ENCODE results near the gene MOB3C. TPM values are rescaled to one million over a fixed set of nuclear protein-coding genes. Genes with fewer than 3 reads are reported as not detected.

MOB3C gene
- polyA plus RNA-seq, 1 donor from 2014 or later = 0.41 TPM

GRCh38 chr1:46659307-46659870, 42.8 kb upstream of the MOB3C start:
- Histone ChIP-seq H3K27me3 (ENCODE audit: insufficient read depth, low read depth, low read length) (no peaks in the 10 kb centered on the region), H3K79me2 (replicated peaks; ENCODE audit: insufficient read depth, low read length) (no peaks in the 10 kb centered on the region), H4K20me1 (ENCODE audit: insufficient read depth) (no peaks in the 10 kb centered on the region), H3K9me2 (ENCODE audit: insufficient read depth, low read length) (no peaks in the 10 kb centered on the region), H3K4me3 (ENCODE audit: low read length) (no peak overlapping the region), H3K4me2 (ENCODE audit: low read length) (no peak overlapping the region), H3K27ac (ENCODE audit: low read length) (no peak overlapping the region), H3K36me3 (ENCODE audit: insufficient read depth, low read length) (peaks cover 14% of the 10 kb centered on the region), H2AFZ (ENCODE audit: low read depth, low read length) (no peak overlapping the region), H3K9me3 (ENCODE audit: low read length) (no peaks in the 10 kb centered on the region), H3K9ac (ENCODE audit: low read length) (no peak overlapping the region), H3F3A (ENCODE audit: insufficient read depth, low read length, poor library complexity, severe bottlenecking) (no peaks in the 10 kb centered on the region)
- no peak for TF ChIP-seq CTCF (IDR thresholded peaks at IDR 0.05; ENCODE audit: poor library complexity, severe bottlenecking)
- no peak for TF ChIP-seq SMC3 (conservative IDR thresholded peaks at IDR 0.05; ENCODE audit: poor library complexity)
- no peak for TF ChIP-seq EP300 (conservative IDR thresholded peaks at IDR 0.05; ENCODE audit: poor library complexity, severe bottlenecking)
- no peak for TF ChIP-seq TAF1 (IDR thresholded peaks at IDR 0.05; ENCODE audit: low read depth)
- no peak for TF ChIP-seq MXI1 (conservative IDR thresholded peaks at IDR 0.05; ENCODE audit: poor library complexity, severe bottlenecking)
- TF ChIP-seq, protein P1, sequence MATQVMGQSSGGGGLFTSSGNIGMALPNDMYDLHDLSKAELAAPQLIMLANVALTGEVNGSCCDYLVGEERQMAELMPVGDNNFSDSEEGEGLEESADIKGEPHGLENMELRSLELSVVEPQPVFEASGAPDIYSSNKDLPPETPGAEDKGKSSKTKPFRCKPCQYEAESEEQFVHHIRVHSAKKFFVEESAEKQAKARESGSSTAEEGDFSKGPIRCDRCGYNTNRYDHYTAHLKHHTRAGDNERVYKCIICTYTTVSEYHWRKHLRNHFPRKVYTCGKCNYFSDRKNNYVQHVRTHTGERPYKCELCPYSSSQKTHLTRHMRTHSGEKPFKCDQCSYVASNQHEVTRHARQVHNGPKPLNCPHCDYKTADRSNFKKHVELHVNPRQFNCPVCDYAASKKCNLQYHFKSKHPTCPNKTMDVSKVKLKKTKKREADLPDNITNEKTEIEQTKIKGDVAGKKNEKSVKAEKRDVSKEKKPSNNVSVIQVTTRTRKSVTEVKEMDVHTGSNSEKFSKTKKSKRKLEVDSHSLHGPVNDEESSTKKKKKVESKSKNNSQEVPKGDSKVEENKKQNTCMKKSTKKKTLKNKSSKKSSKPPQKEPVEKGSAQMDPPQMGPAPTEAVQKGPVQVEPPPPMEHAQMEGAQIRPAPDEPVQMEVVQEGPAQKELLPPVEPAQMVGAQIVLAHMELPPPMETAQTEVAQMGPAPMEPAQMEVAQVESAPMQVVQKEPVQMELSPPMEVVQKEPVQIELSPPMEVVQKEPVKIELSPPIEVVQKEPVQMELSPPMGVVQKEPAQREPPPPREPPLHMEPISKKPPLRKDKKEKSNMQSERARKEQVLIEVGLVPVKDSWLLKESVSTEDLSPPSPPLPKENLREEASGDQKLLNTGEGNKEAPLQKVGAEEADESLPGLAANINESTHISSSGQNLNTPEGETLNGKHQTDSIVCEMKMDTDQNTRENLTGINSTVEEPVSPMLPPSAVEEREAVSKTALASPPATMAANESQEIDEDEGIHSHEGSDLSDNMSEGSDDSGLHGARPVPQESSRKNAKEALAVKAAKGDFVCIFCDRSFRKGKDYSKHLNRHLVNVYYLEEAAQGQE (IDR thresholded peaks at IDR 0.05; ENCODE audit: borderline replicate concordance) = no peak
- TF ChIP-seq RAD21 (conservative IDR thresholded peaks at IDR 0.05) = no peak
- TF ChIP-seq POLR2AphosphoS5 (IDR thresholded peaks at IDR 0.05) = no peak
- TF ChIP-seq EZH2 (IDR thresholded peaks at IDR 0.05; ENCODE audit: borderline replicate concordance, insufficient read depth, low read length, poor library complexity, severe bottlenecking) = no peak

GRCh38 chr1:46657775-46658174, 41.2 kb upstream of the MOB3C start:
- peaks cover 10% of the 10 kb centered on the region for H3K36me3 ChIP-seq (ENCODE audit: insufficient read depth, low read length)
- TF ChIP-seq RAD21 (conservative IDR thresholded peaks at IDR 0.05) (no peak), POLR2AphosphoS5 (IDR thresholded peaks at IDR 0.05) (no peak), MXI1 (conservative IDR thresholded peaks at IDR 0.05; ENCODE audit: poor library complexity, severe bottlenecking) (no peak), EP300 (conservative IDR thresholded peaks at IDR 0.05; ENCODE audit: poor library complexity, severe bottlenecking) (no peak), CTCF (IDR thresholded peaks at IDR 0.05; ENCODE audit: poor library complexity, severe bottlenecking) (no peak), EZH2 (IDR thresholded peaks at IDR 0.05; ENCODE audit: borderline replicate concordance, insufficient read depth, low read length, poor library complexity, severe bottlenecking) (no peak), SMC3 (conservative IDR thresholded peaks at IDR 0.05; ENCODE audit: poor library complexity) (no peak), TAF1 (IDR thresholded peaks at IDR 0.05; ENCODE audit: low read depth) (no peak)
- TF ChIP-seq, protein P1 (IDR thresholded peaks at IDR 0.05; ENCODE audit: borderline replicate concordance) = no peak
- no peaks in the 10 kb centered on the region for H3K27me3 ChIP-seq (ENCODE audit: insufficient read depth, low read depth, low read length)

More at GRCh38 chr1:46657775-46658174, 41.2 kb upstream of the MOB3C start:
- H3K9me2 ChIP-seq (ENCODE audit: insufficient read depth, low read length) = no peaks in the 10 kb centered on the region
- no peak overlapping the region for H3K4me3 ChIP-seq (ENCODE audit: low read length)
- no peak overlapping the region for H3K4me2 ChIP-seq (ENCODE audit: low read length)
- H3F3A ChIP-seq (ENCODE audit: insufficient read depth, low read length, poor library complexity, severe bottlenecking) = no peaks in the 10 kb centered on the region
- H3K9me3 ChIP-seq (ENCODE audit: low read length) = no peaks in the 10 kb centered on the region
- no peak overlapping the region for H3K27ac ChIP-seq (ENCODE audit: low read length)
- no peak overlapping the region for H2AFZ ChIP-seq (ENCODE audit: low read depth, low read length)
- no peak overlapping the region for H3K9ac ChIP-seq (ENCODE audit: low read length)
- no peaks in the 10 kb centered on the region for H4K20me1 ChIP-seq (ENCODE audit: insufficient read depth)
- no peaks in the 10 kb centered on the region for H3K79me2 ChIP-seq (replicated peaks; ENCODE audit: insufficient read depth, low read length)

Data from neural cell (in vitro differentiated cells).